ENCODE measurements around the gene MFAP3.

Gene MFAP3

GRCh38 chr5:154095904-154096303, 57.1 kb downstream of the MFAP3 start:
- no peak for DNase-seq

DNA sequence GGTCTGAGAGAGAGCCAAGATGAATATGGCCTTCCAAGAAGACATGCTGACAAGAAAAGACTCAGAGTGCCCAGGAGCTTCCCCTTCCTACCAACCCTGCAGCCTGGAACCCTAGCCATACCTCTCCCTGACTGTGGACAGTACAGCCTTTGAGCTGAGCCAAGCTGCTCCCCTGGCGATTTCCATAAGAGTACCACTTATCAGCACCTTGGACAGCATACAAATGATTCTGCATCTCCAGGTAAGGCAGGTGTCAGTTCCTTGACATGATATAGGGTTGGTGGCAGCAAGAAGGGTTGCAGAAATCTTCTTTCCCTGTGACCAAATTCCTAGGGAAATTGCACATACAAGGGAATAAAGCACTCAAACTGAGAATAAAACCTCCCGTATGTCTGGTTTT, 58.3 kb downstream of the MFAP3 start:
- DNase-seq = no peak

- DNase-seq = no peak
These were observed 59.7 kb downstream of the MFAP3 start for GRCh38 chr5:154098465-154098864.

DNA sequence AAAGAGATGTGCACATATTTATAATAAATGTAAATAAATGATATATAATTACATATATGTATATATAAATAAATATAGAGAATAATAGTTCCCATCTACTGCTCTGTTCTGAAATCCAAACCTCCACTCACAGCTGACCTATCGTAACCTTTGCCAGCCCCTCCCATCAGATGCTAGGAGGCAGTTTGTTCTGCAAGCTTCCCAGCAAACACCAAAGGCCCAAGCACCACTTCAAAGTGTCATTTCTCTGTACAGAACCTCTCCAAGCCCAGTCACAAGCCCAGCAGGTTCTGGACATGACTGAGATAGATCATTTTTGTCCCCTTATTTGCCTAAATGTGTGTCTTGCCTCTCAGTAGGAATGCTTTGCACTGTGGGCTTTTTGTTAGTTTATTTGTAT, 62.4 kb downstream of the MFAP3 start:
- no peak for DNase-seq

- no peak for DNase-seq
These were observed 64.5 kb downstream of the MFAP3 start for GRCh38 chr5:154103233-154103632.
